GM21576 (cell line): ENCODE results near the gene LGR5.
"Not testable (repeated sequence)": the region's sequence is repeated elsewhere in the genome, so short reads cannot be mapped to it uniquely, and the experiment has no call there.

Source experiments
- ATAC-seq: cut with Tn5 transposase; IDR thresholded peaks from one replicate; pipeline ENCODE4 v1.9.1; 2021; ENCODE audit warnings: mild to moderate bottlenecking, moderate library complexity; ENCODE audit not compliant: unreplicated experiment

LGR5 gene

GRCh38 chr12:71541583-71541982, 102.0 kb downstream of the LGR5 start:
- ATAC-seq: no peak

DNA sequence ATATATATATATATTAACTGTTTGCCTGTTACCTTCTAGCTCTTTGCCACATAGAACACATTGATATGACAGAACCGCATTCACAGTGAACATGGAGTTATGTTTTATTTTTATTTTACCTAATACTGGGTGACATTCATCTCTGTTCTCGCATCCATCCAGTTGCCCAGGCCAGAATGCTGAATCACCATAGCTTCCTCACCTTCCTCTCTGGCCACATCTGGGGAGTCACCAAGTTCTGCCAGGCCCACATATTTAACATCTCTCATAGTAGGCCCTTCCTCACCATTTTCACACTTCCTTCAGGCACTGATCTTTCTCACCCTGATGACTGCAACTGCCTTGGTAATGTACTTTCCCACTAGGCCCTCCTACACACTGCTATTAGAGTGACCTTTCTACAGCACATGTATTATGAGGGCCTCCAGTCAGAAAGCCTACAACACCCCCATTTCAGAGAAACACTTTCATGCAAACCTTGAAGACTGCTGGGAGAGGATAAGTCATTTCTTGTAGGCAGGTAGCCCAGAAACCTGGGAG, 106.8 kb downstream of the LGR5 start:
- ATAC-seq: no peak

DNA sequence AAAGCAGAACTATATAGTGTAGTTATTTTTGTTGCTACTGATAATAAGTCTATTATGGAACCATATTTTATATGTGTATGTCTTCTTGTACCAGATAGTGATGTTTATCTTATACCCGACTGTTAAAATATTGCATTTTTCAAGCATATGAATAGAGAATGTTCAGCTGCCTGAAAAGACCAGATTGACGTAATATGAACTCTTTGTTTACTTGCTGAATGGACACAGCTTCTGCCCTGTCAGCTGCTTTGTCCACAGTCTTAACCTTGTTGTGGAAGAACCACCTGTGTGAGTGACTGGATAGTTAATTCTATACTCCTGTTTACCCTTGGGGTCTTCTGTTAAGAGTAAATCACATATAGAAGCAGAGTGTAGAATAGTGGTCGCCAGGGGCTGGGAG, 109.3 kb downstream of the LGR5 start:
- ATAC-seq: no peak

DNA sequence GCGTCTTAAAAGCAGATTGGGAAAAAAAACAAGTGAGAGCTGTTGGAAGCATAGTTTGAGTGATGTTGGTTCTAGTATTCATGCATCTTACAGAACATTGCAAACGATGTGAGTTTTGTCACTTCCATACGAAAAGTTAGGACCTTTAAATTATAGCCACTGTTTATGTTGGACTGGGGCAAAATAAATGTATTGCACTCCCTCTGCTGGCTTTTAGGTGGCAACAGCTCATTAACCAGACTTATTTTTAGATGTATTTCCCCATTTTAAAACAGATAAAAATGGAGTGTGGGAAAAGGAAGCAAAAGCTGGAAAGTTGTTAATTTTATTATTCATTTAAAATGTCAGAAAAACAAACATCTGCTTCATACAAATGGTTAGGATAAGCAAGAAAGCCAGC, 111.9 kb downstream of the LGR5 start:
- ATAC-seq: no peak

DNA sequence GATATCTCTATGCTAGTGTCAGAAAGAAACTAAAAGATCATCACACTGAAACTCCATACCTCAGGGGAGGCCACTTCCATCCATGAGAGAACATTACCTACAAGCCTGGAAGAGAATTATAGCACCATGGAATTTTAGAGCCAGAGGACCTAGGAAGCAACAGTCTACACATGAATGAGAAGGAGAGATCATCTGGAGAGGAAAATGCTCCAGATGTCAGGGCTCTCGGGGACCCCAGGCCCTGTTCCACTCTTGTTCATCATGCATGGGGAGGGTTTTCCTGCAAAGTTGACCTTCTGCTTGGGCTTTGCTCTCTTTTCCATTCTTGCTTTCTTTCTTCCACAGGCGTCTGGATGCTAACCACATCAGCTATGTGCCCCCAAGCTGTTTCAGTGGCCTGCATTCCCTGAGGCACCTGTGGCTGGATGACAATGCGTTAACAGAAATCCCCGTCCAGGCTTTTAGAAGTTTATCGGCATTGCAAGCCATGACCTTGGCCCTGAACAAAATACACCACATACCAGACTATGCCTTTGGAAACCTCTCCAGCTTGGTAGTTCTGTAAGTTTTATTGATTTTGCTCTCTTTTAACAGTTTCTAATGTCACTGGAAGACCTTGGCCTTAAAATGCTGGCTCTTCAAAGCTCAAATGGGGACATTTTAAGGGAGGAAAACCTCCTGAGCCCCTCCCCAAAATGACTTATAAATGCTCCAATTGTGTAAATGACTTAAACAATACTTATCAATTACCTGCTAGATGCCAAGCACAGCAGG, 113.3 kb downstream of the LGR5 start:
- ATAC-seq: no peak

DNA sequence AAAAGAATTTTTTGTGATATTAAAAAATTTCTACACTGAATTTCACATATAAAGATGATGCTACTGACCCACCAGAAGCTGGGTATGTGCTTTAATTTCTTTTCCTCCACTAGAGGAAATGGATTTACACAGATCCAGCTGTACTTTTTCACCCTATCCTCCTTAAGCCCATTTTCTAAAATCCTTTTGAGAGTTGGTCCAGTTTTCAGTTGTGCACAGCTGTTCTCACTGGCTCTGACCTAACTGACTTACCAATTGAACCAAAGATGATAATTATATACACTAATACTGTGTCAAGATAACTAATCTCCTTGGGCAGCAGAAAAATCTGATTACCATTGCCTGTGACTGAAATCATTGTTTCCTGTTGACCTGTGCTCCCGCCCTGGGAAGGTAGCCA, 115.6 kb downstream of the LGR5 start:
- ATAC-seq: no peak

- ATAC-seq: not testable (repeated sequence)
These were observed 116.2 kb downstream of the LGR5 start for GRCh38 chr12:71555789-71556188.

DNA sequence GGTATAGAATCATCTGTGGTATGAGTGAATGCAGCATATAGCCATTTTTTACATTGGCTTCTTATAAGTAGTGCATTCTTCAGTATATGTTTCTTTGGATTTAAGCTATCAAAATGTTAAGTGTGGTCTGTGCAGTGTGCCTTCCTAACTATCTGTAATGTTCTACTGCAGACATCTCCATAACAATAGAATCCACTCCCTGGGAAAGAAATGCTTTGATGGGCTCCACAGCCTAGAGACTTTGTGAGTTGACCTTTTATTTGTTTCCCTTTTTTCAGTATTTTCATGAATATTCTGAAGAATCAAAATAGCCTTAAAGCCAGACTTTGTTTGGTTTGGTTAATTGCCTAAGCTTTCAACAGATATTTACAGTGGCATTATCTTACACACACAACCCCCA, 116.8 kb downstream of the LGR5 start:
- ATAC-seq: no peak

- no peak for ATAC-seq
These were observed 117.3 kb downstream of the LGR5 start for GRCh38 chr12:71556875-71557274.

DNA sequence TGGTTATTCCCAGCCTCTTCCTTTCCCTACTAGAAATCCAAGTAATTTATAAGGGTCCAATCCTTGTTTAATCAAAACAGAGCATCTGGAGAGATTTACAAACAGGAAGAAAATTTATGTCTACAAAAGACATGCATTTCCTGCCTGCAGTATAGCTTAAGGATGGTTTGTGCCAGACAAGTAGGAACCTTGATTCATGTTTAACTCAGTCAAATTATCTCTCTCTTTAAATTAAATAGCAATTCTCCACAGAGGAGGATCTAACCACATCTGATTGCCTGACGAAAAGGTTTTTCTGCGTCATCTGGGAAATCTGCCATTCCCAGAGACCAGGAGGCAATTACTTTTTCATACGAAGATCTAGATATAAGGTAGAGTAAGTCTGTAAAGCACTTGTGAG, 118.8 kb downstream of the LGR5 start:
- ATAC-seq: no peak

GRCh38 chr12:71562676-71563595, 123.3 kb downstream of the LGR5 start:
- no peak for ATAC-seq

DNA sequence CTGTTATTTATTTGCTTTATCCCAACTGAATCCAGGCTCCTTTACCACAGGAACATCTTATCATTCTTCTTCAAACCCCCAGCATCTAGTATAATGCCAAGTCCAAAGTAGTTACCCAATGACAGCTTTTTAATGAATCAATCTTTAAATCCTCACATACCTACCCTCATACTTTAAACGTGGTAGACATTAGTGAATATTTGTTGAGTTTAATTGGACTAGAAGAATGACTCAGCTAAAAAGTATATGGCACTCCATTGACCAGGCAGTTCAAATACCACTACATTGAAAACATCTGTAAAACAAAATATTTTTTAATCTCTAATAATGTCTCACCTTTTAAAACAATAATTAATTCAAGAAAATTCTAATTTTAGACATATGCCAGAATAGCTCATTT, 125.9 kb downstream of the LGR5 start:
- no peak for ATAC-seq

DNA sequence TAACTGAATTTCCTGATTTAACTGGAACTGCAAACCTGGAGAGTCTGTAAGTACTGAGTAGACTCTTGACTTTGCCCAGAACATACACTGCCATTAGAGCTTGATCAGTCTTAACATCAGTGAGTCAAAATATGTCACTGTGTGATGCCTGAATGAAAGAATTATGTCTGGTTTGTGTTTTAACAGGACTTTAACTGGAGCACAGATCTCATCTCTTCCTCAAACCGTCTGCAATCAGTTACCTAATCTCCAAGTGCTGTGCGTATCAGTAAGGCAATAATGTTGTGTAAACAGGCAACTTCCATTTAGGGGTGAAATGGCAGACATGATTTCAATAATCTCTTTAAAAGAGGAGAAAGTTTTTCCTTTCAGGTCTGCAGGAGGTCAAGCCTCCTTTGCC, 127.1 kb downstream of the LGR5 start:
- no peak for ATAC-seq

DNA sequence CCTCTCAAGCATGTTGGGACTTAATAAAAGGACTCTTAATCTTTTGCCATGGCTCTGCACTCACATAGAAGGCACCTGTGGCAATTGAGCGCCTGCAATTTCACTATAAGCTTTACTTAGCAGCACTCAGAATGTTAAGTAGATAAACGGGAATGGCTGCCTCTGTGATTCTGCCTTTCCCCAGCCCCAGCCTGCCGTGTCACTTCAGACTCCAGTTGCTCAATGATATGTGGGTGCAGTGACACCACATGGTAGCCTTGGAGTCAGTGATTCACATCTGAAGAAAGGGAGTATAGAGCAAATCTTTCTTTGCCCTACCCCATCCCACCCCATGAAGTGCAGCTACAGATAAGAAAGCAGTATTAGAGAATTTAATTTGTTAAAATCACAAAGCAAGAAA, 127.9 kb downstream of the LGR5 start:
- ATAC-seq: no peak

GRCh38 chr12:71569885-71570284, 130.3 kb downstream of the LGR5 start:
- ATAC-seq: not testable (repeated sequence)

- no peak for ATAC-seq
These were observed 136.9 kb downstream of the LGR5 start for GRCh38 chr12:71576496-71576895.

DNA sequence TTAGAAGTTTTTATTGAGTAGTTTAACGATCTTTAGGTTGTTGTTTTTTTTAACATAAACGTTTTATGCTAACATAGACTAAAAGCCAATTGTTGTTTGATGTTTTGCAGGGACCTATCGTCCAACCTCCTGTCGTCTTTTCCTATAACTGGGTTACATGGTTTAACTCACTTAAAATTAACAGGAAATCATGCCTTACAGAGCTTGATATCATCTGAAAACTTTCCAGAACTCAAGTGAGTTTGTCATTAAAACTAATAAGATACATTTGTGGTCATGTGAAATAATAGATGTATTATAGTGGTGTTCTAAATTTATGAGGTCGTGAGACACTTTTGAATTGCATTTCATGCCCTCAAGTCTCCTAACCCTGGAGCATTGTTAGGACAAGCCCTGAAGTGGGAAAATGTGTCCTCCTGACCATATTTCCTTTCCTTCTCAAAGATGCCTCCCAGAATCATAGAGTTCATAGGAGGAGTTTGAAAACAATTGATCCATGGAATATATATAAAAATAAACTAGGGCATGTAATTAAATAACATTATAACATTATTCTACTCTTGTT, 139.2 kb downstream of the LGR5 start:
- ATAC-seq: no peak

DNA sequence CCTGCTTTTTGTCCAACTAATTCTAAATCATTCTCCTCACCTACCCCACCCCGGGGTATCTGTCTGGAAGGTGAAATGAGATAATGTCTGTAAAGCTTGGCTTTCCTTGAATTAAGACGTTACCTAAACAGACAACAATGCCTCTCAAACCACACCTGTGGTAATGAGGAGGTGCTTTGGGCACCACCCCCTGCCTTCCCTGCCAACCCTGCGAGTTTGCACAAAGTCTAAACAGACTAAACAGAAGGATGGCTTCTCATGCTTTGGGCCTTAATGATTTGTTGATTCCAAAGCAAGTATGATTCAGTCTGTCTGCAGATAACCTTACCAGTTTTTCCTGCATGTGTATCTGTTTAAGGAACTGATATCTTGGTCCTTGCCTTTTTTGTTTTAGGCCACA, 141.6 kb downstream of the LGR5 start:
- no peak for ATAC-seq

- ATAC-seq: no peak
These were observed 143.3 kb downstream of the LGR5 start for GRCh38 chr12:71582925-71583324.

GRCh38 chr12:71584356-71584755, 144.8 kb downstream of the LGR5 start:
- ATAC-seq: no peak

DNA sequence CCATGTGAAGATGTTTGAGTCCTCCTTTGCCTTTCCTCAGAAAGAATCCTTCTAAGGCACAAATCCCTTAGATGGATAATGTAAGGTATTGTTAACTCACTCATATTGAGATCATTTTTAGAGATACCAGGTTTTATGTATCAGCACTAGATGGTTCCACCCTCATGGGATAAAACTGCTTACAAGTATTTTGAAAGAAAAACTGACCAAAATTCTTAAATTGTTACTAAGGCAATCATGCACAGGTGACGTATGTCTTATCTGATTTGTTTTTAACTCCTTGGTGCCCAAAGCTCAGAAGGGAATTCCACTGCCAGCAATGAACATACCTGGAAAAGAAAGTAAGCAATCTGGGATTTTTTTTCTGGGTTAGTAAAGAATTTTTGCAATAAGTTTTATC, 145.6 kb downstream of the LGR5 start:
- no peak for ATAC-seq

- no peak for ATAC-seq
These were observed 147.4 kb downstream of the LGR5 start for GRCh38 chr12:71587012-71587411.
